Activated T-cell treated with anti-CD3 and anti-CD28 coated beads for 4 hours (primary cell): Measurements from ENCODE around the gene EXOC3.

Experiments used
- DNase-seq: peaks from one replicate; pipeline ENCODE4 v3.0.0-alpha.2; 2020

The EXOC3 gene

DNA sequence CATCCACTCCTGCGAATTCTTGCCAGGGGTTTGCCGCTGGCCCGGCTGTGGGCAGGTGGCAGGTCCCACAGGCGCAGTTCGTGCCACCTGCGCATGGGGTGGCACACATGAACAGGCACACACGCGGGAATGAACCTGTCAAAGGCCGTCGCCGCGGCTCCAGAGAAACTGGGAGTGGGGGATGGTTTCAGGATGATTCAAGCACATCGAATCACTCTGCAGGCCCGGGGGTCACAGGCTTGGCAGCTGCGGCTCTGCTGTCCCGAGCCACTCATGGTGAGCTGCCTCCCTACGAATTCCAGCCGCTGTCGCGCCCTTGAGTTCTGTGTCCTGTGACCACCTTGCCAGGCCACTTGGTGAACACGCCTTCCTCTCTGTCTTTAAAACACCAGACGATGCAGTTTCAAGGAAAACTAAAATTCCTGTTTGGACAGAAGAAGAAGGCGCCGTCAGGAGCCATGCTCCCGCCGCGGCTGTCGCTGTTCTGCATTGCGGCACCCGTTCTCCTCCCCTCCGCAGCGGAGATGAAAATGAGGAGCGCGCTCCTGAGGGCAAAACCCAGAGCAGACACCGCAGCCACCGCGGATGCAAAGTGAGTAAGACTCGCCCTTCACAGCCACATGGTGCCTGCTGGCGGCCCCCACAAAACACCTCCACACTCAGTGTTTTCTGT, 15.4 kb upstream of the EXOC3 start:
- no peak for DNase-seq

DNA sequence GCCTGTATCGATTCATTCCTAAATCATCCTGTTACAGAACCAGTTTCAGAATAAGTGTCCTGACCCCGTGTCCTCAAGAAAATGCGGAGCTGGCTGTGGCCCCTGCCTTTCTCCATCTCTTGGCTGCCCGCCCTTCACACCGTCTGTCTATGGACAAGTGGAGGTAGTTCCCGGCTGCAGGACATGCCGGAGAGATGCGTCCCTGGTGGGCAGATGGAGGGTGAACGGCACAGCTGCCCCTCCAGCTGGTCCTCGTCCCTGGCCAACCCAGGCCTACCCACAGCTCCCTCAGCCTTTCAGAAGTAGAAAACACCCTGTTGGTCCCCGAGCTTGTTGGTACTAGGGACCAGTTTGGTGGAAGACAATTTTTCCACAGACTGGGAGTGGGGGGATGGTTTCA, 14.8 kb upstream of the EXOC3 start:
- no peak for DNase-seq

DNA sequence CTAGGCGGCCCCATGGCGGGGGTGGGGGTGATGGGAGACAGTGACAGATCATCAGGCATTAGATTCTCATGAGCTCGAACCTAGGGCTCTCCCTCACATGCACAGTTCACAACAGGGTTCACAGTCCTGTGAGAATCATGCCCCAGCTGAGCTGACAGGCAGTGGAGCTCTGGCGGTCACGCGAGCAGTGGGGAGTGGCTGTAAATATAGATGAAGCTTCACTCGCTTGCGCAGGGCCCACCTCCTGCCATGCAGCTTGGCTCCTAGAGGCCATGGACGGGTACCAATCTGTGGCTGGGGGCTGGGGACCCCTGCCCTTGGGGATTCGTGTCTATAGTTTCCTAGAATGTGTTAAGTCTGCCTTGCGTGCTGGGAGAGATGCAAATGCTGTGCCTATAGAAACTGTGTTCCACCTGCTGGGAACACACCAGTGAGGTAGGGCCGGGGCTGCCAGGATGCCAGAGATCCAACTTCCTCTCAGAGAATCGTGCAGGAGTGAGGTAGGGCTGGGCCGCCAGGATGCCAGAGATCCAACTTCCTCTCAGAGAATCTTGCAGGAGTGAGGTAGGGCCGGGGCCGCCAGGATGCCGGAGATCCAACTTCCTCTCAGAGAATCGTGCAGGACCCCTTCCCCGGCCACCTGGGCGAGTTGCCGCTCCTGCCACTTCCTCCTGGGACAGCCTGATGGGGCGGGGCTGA, 14.1 kb upstream of the EXOC3 start:
- no peak for DNase-seq

DNA sequence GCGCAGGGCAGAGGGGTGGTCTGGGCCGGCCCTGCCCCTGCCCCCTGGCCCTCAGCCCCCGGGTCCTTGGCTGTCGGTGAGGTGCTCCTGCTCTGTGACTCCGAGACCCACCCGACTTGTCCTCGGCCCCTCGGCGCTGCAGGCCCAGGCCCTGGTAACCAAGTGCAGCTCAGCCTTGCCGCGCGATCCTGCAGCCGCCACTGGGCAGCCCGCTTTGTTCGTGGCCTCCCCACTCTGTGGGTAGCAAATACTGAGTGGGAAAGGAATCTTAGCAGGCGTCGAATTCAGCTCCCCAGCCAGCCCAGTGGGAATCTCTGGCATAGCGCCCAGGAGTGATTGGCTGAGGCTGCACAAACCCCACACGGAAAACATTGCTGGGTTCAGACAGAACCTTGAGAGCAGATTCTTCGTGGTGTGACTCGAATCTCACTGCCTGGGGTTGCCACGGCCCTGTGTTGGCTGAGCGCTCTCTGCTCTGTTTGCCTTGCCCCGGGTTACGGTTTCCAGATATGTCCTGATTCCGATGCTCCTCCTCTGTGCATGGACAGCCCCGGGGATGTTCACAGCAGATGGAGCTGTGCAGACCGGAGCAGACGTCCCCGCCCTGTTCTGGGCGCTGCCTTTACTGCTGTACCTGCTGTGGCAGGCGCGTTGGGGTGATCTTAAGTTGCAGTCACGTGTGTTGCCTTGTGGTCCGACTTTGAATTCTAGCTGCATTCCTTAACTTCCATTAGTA, 13.4 kb upstream of the EXOC3 start:
- no peak for DNase-seq

DNA sequence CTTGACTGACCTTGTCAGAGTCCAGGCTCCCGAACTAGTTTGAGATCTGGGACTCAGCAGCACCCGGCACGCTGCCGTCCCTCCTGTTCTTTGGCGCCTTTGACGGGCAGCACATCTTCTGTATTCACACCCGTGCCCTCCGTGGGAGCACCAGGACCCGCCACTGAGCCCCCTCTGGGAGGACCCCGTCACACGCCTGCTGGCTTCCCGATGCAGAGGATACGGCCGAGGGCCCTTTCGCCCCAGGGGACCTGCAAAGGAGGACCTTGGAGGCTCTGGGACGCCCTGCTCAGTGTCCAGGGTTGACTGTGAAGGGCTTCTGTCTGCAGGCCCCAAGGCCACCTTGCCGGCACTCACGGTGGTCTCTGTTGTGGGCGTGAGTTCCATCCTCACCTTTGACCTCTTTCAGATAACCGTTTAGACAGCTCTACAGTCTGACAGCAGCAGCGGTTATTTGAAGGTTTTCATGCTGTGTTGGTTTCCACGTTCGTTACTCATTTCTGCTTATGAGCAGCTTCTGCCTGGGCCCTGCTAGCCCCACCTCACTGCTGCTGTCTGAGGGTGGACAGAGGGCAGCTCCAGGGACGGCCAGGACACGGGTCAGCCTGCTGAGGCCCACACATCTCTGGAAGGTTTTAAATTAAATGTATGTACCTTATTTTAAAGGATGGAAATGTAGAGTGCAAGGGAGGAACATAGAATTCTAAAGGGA, 12.6 kb upstream of the EXOC3 start:
- no peak for DNase-seq

DNA sequence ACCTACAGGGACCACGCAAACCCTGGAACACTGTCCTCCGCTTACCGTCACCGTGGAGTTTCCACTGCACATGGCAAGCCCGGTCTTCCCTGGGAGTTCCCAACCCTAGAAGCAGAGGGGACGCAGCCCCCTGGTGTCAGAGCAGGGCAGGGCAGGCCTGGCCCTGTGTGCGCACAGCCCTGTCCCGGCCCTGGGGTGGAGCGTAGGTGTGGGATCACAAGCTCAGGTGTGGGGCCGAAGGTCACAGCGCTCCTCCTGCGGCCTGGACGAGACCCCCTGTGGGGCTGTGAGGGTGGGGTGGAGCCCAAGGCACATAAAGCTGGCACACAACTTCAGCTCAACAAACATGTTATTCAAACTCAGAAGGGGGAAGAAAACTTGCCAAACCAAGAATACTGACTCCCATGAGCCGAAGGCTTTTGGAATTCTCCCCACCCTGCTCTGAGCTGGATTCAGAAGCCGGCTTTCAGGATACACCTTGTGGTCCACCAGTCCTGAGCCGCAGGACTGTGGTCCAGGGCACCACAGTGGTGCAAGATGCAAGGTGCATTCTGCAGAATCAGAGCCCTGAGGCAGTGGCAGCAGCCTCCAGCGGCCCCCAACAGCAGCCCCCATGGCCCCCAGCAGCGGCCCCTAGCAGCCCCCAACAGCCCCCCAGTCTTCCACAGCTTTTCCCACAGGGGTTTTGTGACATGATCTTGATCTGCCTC, 11.8 kb upstream of the EXOC3 start:
- DNase-seq: peak; percentile 46

DNA sequence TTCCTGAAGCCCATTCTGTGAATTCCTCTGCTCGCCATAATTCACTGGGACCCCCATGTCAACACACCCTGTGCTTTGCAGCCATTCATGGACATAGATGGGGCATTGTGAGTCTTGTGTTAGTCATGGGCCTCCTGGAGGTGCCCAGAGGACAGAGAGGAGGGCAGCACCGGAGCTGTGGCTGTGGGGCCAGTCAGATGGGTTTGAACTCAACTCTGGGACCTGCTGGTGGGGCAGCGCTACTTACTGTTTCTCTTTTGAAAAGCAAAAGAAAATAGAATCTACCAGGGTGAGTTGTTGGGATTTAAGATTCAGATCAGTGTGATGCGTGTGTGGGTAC, 11.3 kb upstream of the EXOC3 start:
- no peak for DNase-seq

DNA sequence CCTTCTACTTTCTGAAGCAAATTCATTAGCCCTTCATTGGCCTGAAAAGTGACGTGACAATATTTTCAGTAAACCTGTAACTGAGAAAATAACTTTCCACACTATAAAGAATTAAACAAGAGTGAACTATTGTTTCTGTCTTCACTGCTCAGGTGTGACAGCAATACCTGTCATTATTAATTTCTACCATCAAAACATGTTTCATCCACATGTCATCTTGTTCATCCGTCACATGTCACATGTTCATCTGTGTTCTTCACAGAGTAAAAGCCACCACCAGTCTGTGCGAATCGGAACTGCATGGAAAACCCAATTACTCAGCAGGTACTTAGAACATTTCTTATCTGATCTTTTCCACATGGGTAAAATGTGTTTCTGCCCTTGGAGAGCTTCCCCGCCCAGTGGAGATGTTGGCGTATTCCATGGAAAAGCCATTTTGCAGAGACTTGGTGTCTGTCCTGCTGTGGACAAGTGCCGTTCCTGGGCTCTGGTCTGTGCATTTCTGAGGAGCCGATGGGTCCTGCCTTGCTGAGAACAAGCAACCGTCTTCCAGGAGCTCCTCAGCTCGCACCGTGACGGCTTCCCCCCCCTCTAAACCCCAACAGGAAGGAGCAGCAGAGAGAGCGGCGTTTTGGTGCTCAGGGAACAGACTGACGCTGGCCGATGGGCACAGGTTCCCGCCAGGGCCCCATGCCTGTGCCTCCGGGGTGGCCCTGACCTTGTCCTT, 10.6 kb upstream of the EXOC3 start:
- DNase-seq: no peak

DNA sequence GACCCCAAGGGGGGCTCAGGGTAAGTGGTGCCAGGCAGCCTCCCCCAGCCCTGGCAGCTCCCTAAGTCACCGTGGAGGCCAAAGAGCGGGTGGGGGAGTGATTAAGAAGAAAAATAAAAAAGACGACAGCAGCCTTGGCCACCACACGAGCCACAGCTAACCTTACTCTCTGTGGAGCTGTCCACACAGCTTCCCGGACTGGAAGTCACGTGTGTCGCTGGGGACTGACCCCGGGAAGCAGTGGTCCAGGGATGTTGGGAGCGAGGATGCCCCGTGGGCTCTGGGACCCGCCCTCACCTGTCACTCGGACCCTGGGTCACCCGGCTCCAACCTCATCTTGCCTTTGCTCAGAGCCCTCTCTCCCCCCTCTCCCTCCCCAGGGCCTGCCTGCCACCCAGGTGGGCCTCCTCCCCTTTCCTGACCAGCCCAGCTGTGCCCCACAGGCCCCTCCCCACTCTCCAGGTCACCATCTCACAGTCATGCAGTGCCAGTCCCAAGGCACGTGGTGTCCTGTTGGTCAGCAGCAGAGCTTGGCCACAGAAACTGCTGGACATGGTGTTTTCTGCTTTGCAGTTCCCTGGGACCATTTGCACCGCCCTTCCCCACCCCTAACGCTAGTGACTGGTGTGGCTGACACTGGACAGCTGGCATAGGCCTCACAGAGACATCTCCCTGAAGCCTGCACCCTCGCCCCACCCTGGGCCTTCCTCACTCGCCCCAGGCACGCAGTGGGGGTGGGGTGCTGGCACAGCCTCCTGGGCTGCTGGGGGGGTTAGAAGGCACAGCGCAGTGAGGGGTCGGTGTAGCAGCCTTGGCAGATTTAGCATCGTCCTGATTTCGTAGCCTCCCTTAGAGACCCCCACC, 9.8 kb upstream of the EXOC3 start:
- DNase-seq: no peak

DNA sequence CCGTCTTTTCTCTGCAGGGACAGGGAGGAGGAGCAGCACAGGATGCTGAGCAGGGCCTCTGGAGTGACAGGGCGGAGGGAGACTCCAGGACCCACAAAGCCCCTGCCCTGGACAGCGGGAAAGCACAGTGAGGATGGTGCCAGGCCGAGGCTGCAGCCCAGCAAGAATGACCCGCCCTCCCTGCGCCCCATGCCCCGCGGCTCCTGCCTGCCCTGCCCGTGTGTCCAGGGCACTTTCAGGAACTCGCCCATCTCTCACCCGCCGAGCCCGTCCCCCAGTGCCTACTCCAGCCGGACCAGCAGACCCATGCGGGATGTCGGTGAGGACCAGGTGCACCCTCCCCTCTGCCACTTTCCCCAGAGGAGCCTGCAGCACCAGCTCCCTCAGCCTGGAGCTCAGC, 9.1 kb upstream of the EXOC3 start:
- no peak for DNase-seq

DNA sequence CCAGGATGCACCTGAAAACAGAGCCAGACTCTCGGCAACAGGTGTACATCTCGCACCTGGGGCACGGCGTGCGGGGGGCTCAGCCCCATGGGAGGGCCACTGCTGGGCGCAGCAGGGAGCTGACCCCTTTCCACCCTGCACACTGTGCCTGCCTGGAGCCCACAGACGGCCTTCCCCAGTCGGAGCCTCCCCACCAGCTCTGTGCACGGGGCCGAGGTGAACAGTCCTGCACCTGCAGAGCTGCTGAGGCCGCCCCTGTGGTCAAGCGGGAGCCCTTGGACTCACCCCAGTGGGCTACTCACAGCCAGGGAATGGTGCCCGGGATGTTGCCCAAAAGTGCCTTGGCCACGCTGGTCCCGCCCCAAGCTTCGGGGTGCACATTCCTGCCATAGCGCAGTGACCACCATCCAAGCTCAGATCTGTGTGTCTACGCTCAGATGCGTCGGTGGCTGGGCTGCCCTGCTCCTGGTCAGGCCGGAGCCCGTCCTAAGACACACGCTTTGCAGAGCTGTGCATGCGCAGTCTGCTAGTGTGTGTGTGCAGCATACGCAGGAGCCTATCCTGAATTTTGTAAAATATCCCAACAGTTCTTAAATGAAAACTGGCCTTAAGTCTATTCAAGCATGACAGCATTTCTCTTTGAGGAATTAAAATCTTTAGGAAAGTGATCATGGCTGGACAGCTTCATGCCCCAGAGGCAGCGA, 8.4 kb upstream of the EXOC3 start:
- DNase-seq: no peak

DNA sequence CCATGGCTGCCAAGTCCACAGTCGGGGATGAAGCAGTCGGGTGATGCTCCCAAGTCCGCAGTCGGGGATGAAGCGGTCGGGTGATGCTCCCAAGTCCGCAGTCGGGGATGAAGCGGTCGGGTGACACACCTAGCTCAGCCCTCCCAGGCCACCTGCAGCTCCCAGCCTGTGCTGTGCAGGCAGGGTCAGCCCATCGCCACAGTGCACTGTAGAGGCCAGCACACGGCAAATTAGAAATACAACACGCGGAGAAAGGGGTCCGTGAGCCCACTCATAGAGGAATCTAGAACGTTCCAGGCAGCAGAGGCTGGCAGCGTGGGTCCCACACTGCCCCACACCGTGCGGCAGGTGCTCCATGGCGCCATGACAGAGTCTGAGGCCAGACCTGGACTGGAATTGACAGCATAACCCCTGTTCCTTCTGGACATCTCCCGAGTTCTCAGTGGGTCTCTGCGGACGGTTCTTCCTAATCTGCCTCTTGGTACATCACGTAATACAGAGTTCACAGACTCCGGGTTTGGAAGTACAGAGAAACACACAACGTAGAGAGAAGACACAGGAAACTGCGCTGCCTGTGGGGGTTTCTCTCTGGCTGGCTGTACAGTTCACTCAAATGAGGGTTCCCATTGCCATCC, 7.7 kb upstream of the EXOC3 start:
- DNase-seq: no peak

DNA sequence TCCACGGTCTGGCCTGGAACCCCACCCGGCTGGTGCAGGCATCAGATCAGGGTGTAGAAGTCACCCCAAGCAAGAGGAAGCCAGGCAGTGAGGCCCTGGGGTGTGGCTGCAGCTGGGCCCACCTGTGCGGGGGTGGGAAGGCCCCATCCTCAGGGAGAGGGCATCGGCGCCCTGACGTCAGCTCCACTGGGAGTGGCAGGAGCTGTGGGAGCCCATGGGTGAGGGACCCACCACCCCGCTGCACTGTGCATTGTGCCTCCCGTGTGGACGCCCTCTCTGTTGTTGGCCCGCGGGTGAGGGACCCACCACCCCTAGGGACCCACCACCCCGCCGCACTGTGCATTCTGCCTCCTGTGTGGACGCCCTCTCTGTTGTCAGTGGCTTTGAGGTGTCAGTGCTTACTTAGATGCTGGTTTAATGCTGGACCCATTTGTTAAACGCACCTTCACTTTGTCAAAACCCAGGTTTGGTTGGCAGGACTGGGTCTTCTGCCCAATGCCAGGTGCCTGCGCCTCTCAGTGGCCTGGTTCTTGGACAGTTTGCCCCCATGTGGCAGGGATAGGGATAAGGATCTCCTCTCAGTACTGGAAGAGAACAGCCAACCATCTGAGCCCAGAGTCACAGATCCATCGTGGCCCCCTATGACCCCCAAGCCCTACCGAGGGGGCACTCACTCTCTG, 6.9 kb upstream of the EXOC3 start:
- DNase-seq: no peak

DNA sequence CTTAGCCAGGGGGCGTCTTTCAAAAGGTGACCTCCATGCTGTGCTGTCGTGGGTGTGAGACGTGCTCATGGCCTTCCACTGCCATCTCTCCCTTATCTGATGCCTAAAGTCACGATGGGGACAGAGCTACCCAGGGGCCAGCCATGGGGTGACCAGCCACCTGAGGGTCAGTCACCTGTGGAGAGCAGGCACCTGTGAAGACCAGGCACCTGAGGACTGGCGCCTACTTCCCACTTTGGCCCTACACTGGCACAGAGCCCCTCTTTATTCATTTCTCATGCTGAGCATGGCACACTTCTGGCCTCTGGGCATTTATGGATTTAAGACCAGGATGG, 6.4 kb upstream of the EXOC3 start:
- no peak for DNase-seq

DNA sequence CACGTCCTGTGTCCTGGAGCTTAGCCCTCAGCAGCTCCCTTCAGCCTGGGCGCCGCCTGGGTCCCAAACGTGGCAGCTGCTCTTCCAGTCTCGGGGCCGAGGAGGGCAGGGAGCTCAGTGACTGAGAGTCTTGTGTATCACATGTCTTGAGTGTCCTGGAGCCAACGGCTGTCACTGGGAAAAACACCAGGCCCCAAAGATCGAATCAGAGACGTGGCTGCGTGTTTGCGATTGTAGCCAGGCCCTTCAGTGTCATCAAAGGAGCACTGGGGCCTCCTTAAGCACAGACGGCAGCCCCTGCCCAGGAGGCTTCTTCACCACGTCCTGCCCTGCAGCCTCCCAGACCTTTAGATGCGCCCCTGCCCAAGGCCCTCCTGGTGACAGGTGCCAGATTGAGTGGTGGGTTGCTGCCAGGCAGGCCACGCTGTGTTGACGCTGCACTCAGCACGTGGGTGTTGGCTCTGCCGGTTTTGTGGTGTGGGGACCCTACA, 5.7 kb upstream of the EXOC3 start:
- no peak for DNase-seq

DNA sequence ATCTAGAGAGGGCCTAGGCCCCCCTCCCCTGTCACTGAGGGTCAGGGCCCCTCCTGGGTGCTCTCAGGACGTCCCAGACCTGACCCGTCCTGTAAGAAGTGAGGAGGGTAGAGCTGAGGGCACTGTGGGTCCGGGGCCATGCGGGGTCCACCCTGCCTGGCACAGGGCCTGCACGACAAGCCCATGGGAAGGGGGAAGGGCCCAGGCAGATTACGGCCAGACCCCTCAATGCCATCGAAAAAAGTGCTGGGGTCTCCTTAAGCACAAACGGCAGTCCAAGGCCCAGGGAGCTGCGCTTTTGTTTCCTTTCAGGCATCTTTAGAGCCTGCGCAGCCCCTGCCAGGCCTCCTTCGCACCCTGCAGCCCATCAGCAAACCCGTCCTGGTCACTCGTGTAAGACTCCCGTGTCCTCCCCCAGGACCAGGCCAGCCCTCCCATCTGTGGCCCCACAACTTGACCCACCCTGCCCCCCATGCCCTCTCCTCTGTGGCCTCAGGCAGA, 4.4 kb upstream of the EXOC3 start:
- no peak for DNase-seq

DNA sequence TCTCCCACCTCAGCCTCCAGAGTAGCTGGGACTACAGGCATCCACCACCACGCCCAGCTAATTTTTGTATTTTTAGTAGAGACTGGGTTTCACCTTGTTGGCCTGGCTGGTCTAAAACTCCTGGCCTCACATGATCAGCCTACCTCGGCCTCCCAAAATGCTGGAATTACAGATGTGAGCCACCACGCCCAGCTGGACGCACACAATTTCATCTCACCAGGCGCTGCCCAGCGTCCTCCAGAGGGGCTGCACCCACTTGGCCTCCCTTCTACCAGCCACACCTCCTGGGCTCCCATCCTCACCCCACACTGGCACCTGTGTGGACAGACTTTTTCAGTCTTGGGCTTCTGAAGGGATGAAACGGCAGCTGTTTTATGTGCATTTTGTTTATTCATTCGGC, 3.8 kb upstream of the EXOC3 start:
- DNase-seq: no peak

DNA sequence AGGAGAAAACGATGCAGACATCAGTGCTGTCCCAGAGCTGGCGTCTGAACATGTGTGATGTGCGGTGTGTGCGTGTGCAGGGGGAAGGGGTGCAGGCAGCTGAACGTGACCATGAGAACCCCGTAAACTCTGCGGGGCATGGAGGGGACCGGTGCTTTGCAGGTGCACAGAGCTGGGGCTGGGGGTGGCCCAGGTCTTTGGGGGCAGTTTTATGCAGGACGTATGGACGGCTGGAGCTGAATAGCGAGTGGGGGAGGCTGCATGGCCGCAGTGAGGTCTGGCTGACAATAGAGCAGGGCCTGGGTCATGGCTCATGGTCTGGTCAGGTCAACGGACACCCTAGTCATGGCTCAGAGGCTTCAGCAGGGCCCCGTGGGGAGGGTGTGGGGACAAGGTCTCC, 3.3 kb upstream of the EXOC3 start:
- no peak for DNase-seq
